ENCODE results near the gene FRA10AC1. TPM values are rescaled to one million over a fixed set of nuclear protein-coding genes. Genes with fewer than 3 reads are reported as not detected.
A peak's percentile ranks its signal among the peaks of the same experiment; 100 is the strongest.

The FRA10AC1 gene
- total and polyA plus RNA-seq, 12 donors, result 3.3 to 73.4 (median 13.4) TPM

GRCh38 chr10:93680412-93681047 lies 21.9 kb downstream of the FRA10AC1 start:
- H3K9me3 ChIP-seq (replicated peaks in 1 of 3), result no peaks in the 10 kb centered on the region
- DNase-seq, result peak in 1 of 7 donors; percentile 7
- no peak for TF ChIP-seq POLR2A (IDR thresholded peaks at IDR 0.05)
- TF ChIP-seq, protein P1, sequence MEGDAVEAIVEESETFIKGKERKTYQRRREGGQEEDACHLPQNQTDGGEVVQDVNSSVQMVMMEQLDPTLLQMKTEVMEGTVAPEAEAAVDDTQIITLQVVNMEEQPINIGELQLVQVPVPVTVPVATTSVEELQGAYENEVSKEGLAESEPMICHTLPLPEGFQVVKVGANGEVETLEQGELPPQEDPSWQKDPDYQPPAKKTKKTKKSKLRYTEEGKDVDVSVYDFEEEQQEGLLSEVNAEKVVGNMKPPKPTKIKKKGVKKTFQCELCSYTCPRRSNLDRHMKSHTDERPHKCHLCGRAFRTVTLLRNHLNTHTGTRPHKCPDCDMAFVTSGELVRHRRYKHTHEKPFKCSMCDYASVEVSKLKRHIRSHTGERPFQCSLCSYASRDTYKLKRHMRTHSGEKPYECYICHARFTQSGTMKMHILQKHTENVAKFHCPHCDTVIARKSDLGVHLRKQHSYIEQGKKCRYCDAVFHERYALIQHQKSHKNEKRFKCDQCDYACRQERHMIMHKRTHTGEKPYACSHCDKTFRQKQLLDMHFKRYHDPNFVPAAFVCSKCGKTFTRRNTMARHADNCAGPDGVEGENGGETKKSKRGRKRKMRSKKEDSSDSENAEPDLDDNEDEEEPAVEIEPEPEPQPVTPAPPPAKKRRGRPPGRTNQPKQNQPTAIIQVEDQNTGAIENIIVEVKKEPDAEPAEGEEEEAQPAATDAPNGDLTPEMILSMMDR (IDR thresholded peaks at IDR 0.05), result peak; percentile 35 to 71 (median 56)
- H3K36me3 ChIP-seq (replicated peaks in 1 of 2), result peaks cover 0 to 17% of the 10 kb centered on the region in 2 donors
- intact Hi-C loops (cut with DNase I), result no loop called here
- H3K4me3 ChIP-seq, result no peak overlapping the region
- WGBS, 4 donors, result 46 to 52% (median 51%) methylated on average over 4 of the region's 4 CpGs
- H3K27ac ChIP-seq, result no peak overlapping the region
- no peaks in the 10 kb centered on the region for H3K4me1 ChIP-seq (replicated peaks in 1 of 2)
- H3K27me3 ChIP-seq, result no peaks in the 10 kb centered on the region

- peaks cover 0 to 17% of the 10 kb centered on the region in 2 donors for H3K36me3 ChIP-seq (replicated peaks in 1 of 2)
- no peaks in the 10 kb centered on the region for H3K4me1 ChIP-seq (replicated peaks in 1 of 2)
- WGBS, 4 donors, result 68 to 77% (median 75%) methylated on average over 3 of the region's 3 CpGs
- intact Hi-C loops (cut with DNase I), result loop anchor here (2.0 to 10.0 kb wide), 2 partner anchors 124 to 126 kb away; no protein-coding TSS in a partner anchor
- H3K9me3 ChIP-seq (replicated peaks in 1 of 3), result no peaks in the 10 kb centered on the region
- DNase-seq, result no peak
- no peaks in the 10 kb centered on the region for H3K27me3 ChIP-seq
- no peak overlapping the region for H3K27ac ChIP-seq
- no peak overlapping the region for H3K4me3 ChIP-seq
- TF ChIP-seq POLR2A (IDR thresholded peaks at IDR 0.05), result no peak
- TF ChIP-seq, protein P1 (IDR thresholded peaks at IDR 0.05), result no peak
Measured at GRCh38 chr10:93678805-93679587, 23.4 kb downstream of the FRA10AC1 start.

- no peak for DNase-seq
- TF ChIP-seq POLR2A (IDR thresholded peaks at IDR 0.05), result no peak
- TF ChIP-seq, protein P1 (IDR thresholded peaks at IDR 0.05), result no peak
- intact Hi-C loops (cut with DNase I), result loop anchor here (2.0 to 10.0 kb wide), 2 partner anchors 124 to 126 kb away; no protein-coding TSS in a partner anchor
- Histone ChIP-seq H3K4me3 (no peak overlapping the region), H3K27ac (no peak overlapping the region), H3K36me3 (replicated peaks in 1 of 2) (peaks cover 0 to 23% of the 10 kb centered on the region in 2 donors), H3K4me1 (replicated peaks in 1 of 2) (no peaks in the 10 kb centered on the region), H3K27me3 (no peaks in the 10 kb centered on the region), H3K9me3 (replicated peaks in 1 of 3) (no peaks in the 10 kb centered on the region)
- WGBS, 4 donors, result 88 to 92% (median 91%) methylated on average over 4 of the region's 4 CpGs
Measured at GRCh38 chr10:93678386-93678785, 24.0 kb downstream of the FRA10AC1 start.

DNA sequence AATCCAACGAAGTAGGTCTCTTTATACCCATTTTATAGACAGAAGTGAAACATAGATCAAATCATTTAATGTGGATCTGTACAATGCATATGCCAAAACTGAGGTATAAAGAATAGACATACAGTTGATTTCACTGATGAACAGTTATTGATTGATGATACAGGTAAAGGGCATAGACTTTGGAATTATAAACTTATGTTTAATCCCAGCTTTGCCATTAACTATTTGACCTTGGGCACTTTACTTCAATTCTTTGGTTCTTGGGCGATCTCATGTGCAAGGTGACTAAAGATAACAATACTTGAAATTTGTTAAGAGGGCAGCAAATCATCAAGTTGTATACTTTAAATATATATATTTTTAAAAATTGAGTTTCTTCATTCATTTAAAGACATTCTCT lies 28.6 kb downstream of the FRA10AC1 start:
- no peak for DNase-seq
- no peak overlapping the region for H3K4me3 ChIP-seq
- H3K27me3 ChIP-seq, result no peaks in the 10 kb centered on the region
- no peaks in the 10 kb centered on the region for H3K9me3 ChIP-seq (replicated peaks in 1 of 3)
- whole genome bisulfite sequencing, 4 donors, result 88 to 95% (median 93%) methylated on average over 2 of the region's 2 CpGs
- H3K36me3 ChIP-seq (replicated peaks in 1 of 2), result peaks cover 0 to 47% of the 10 kb centered on the region in 2 donors
- intact Hi-C loops (cut with DNase I), result loop anchor here in 1 of 2 donors (10.0 kb wide), 1 partner anchor 119 kb away; no protein-coding TSS in a partner anchor
- TF ChIP-seq, protein P1 (IDR thresholded peaks at IDR 0.05), result no peak
- no peak for TF ChIP-seq POLR2A (IDR thresholded peaks at IDR 0.05)
- H3K4me1 ChIP-seq (replicated peaks in 1 of 2), result peaks cover 4 to 7% of the 10 kb centered on the region in 2 donors
- H3K27ac ChIP-seq, result no peak overlapping the region
